NCI-H524 treated with DMSO at 0.1 percent for 48 hours (cell line): ENCODE measurements around the gene TRAF3.

ENCODE experiments used
- DNase-seq: peaks from one replicate; lab custom pipeline; 2025; lab: John Stamatoyannopoulos, UW

The TRAF3 gene

DNA sequence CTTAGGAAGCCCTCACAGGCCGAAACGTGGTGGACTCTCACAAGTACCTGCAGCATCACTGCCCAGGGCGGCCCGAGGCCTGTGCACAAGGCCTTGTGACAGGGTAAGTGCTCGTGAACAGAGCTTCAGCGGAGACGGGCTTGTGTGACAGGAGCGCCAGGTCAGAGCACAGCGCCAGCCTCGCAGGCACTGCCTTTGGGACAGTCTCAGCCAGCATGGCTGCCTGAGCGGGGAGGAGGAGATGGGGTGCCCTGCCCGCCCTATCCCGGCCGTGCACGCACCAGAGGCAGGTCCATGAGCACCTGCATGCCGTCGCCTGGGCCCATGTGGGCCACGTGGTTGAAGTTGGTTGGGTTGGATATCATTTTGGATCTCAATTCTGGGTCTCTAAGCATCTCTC is 162.1 kb downstream of the TRAF3 start:
- no peak for DNase-seq

DNA sequence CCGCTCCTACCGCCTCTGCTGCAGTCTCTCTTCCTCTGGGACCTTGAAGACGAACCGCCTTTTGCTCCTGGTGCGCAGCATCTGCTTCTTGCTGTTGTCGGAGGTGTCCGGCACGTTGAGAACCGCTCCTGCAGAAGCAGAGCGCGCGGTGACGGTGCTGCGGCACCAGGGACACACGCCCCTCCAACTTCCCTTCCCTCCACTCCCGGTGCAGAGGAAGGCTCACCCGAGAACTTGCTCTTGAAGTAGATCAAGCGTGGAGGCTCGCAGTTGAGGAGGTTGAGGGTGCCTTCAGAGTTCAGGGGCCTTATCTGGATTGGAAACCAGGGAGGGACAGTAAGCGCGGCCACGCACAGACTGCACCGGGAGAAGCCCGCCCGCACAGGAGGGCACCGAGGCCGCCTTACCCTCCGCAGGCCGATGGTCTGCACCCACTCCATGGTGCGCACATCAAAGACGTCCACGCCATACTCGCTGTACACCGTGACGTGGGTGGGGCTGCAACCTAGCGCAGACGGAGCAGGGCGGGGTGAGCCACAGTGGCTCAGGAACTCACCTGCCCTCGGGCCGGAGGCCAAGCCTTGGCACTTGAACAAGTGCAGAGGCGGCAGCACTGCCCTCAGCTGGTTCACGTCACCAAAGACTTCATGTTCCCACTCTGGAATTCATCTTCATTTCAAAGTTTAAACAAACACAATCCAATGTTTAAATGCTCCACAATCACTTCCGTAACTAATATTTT is 162.7 kb downstream of the TRAF3 start:
- DNase-seq: no peak

DNA sequence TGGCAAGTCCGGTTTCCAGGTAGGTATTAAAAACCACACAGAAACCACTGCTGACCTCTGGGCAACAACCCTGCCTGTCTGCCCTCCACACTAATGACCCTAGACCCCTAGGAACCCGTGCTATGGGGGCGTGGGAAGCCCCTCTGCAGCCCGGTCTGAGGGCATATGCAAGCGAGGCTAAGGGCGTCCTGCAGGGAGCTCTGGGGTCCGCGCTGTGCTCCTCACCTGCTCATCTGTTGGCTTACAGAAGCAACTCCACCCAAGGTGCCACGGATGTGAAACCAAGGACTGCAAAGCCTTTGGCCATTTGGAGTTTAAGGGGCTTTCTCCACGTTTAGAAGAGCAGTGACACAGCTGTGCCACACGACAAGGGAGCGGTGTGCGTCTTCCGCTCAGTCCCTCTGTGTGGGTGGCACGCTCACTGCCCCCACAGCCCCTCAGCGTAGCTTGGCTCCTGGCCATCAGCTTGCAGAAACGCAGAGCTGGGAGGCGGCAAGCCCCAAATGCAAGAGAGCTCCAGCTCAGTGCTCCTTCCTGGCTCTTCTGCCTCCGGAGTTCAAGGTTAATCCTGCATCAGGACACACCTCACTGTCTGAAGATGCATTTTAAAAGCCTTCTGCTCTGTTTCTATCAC is 163.6 kb downstream of the TRAF3 start:
- no peak for DNase-seq

DNA sequence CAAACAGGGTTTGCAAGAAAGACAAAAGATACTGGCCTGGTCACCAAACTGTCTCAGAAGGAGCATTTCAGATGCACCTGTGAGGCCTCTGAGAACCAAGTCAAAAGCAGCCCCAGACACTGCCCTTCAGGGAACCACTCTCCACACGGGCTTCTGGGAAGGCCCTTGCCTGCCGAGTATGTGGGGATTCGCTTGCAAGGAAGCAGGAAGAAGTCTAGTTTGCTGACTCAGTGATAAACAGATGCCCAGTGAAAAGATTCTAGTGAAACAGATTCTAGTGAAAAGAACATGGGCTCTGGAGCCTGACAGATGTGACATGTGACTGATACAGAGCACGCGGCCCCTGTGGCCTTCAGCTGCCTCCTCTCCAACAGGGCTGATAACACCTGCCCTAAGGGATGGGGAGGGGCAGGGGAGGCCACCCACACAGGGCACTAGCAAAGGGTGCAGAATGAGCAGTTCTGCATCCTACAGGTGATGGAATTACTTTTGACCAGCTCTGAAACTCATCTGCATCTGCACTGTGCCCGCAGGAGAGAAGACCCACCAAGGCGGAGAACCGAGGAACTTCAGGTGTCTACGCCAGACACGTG is 164.3 kb downstream of the TRAF3 start:
- DNase-seq: no peak

DNA sequence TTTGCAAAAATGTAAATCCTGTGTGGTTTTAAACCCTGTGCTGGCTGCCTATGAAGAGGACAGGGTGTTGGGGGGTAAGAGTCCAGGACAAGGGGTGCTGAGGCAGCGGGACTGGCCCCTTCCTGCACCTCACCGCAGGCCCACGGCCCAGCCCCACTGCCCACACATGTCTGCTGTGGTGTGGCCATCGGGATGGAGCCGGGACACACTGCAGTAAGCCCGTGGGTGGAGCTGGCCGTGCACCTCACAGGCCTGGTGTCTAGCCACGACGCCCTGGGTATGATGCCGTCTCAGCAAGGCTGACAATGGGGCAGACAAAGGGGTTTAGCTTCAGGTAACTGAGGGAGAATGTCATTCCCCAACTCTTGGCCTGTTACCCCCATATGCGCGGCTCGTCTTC is 164.8 kb downstream of the TRAF3 start:
- no peak for DNase-seq

DNA sequence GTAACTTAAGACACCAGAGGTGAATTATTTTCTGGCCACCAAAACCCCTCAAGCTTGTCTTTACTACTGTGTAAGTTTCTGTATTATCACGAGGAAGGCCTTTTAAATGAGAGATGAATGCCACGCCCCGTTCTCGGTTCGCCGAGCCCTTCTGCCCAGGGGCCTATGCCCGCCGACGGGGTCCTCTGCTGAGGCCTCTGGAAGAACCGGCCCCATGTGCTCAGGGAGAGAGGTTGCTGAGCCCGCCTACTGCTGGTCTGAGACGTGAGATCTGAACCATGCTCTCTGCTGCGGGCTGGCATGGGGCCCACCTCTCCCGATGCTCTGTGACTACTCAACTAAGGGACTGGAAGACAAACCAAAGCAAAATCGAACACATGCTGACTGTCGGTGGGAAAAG is 166.2 kb downstream of the TRAF3 start:
- DNase-seq: no peak

- no peak for DNase-seq
Observed at GRCh38 chr14:102943979-102944378, 166.7 kb downstream of the TRAF3 start.

- DNase-seq: no peak
Observed at GRCh38 chr14:102944448-102945330, 167.4 kb downstream of the TRAF3 start.

GRCh38 chr14:102945346-102946130 is 168.3 kb downstream of the TRAF3 start:
- no peak for DNase-seq

GRCh38 chr14:102947321-102948103 is 170.3 kb downstream of the TRAF3 start:
- no peak for DNase-seq

DNA sequence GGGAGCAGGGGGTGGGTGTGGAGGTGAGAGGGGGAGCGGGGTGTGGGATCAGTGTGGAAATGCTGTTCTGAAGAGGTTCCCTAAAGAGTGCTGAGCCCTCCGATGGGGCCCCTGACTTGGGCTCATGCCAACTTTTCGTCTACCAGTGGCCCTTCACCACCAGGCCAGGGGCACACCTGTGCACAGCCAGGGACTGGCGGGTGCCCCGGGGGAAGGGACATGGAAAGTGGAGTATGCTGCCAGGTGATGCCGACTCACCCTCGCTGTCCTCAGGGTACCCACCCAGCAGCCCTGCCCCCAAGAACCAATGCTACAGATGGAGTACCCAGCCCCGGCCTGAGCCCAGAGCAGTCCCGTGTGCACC is 171.4 kb downstream of the TRAF3 start:
- no peak for DNase-seq

GRCh38 chr14:102949062-102949800 is 172.0 kb downstream of the TRAF3 start:
- DNase-seq: no peak

GRCh38 chr14:102949801-102950451 is 172.7 kb downstream of the TRAF3 start:
- DNase-seq: no peak

DNA sequence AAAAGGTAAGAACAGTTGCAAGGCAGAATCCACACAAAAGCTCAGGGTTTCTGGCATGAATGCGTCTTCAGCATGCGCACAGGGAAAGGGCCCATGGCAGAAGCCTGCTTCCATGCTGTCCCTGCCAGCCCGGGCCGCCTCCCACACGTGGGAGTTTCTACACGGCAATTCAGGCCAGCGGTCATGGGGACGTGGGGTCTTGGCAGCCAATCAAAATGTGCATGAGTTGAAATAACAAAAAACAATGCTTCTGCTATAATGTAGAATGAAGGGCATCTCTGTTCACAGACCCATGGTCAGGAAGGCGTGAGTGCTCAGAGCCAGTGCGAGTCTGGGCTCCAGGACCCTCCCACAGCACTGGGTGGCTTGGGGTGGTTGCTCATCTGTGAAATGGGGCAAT is 173.8 kb downstream of the TRAF3 start:
- DNase-seq: no peak

- no peak for DNase-seq
Observed at GRCh38 chr14:102951799-102952198, 174.6 kb downstream of the TRAF3 start.

DNA sequence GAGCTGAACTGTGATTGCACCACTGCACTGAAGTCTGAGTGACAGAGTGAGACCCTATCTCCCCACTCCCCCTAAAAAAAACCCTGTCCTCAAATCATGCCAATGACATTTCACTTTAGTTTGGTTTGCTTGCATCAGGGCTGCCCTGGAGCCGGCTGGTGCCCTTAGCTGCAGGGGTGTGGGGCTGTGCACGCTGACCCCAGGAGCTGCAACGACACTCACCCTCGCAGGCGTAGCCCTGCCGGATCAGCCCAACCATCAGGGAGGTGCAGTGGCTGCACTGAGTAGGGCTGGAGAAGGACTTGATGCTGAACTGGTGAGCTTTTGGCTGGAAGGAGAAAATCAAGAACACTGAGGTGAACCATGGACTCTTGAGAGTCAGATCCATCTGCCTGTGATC is 175.0 kb downstream of the TRAF3 start:
- no peak for DNase-seq

- DNase-seq: no peak
Observed at GRCh38 chr14:102953100-102953499, 175.9 kb downstream of the TRAF3 start.

GRCh38 chr14:102954081-102954789 is 177.0 kb downstream of the TRAF3 start:
- no peak for DNase-seq
